ENCODE measurements around the gene SLC39A5. TPM values are rescaled to one million over a fixed set of nuclear protein-coding genes. Genes with fewer than 3 reads are reported as not detected.

Gene SLC39A5
- total and polyA plus RNA-seq, 9 donors, result 0.32 to 18.5 (median 0.53) TPM

DNA sequence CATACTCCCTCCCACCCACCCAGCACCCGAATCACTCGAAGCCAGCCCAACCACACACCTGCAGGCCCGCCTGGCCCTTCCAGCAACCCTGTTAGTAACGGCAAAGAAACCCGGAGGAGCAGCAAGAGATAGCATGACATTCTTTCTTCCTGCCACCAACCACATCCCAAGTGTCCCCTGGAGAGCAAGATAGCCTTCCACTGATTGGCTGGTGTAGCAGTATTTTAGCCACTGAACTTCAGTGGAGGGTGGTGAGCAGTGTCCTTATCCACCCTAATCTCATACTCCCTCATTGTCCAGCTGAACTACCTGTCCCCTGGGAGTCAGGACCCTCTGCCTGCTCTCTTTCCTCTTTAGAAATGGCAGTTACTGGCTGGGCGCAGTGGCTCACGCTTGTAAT, 769 bp upstream of the SLC39A5 start:
- Histone ChIP-seq H3K4me3 (ENCODE audit: low read length) (no peak overlapping the region), H3K27ac (ENCODE audit: low read length) (no peak overlapping the region), H3K27me3 (ENCODE audit: control insufficient read depth, insufficient read depth, low read length) (no peaks in the 10 kb centered on the region), H3K36me3 (ENCODE audit: control insufficient read depth, insufficient read depth, low read length) (peaks cover 6% of the 10 kb centered on the region), H3K9me3 (replicated peaks; ENCODE audit: control insufficient read depth, low read depth, low read length) (no peaks in the 10 kb centered on the region), H3K4me1 (ENCODE audit: control insufficient read depth, insufficient read depth, low read length) (peaks cover 9% of the 10 kb centered on the region)
- DNase-seq, result no peak
- WGBS (ENCODE audit: insufficient coverage), result 78% methylated on average over 7 of the region's 7 CpGs

DNA sequence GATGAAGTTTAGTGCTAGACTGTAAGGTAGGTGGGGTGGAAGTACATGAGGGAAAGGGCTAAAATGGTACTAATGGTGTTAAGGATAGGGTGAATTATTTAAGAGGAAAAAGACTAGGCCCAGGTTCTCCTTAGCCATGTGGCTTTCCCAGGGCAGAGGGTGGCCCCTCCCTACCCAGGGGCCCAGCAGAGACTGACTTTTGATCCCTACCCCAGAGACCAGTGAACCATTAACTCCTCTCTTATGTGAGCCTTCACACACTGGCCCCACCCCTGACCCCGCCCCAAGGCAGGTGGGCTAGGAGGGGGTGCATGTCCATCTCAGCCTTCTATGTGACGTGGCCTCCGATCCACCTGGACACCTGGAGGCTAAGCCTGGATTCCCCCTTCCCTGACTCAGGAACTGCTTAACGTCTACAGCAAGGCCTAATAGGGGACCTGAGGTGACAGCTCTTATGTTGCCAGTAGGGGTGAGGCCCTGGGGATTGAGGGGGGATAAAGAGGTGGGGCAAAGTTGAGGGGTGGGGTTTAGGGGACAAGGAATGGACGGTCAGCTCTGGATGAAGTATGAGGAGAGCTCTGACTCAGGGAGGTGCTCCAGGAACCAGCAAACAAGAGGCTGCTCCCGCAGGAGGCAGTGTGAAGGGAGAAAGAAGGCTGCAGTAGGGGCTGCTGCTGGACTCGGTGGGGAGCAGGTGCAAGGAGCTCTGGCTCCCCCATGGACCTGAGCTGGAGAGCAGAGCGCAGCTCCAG, 757 bp downstream of the SLC39A5 start:
- H3K4me1 ChIP-seq (ENCODE audit: control insufficient read depth, insufficient read depth, low read length), result no peaks in the 10 kb centered on the region
- peaks cover 6% of the 10 kb centered on the region for H3K36me3 ChIP-seq (ENCODE audit: control insufficient read depth, insufficient read depth, low read length)
- no peak overlapping the region for H3K27ac ChIP-seq (ENCODE audit: low read length)
- H3K27me3 ChIP-seq (ENCODE audit: control insufficient read depth, insufficient read depth, low read length), result no peaks in the 10 kb centered on the region
- no peak for DNase-seq
- no peaks in the 10 kb centered on the region for H3K9me3 ChIP-seq (replicated peaks; ENCODE audit: control insufficient read depth, low read depth, low read length)
- WGBS (ENCODE audit: insufficient coverage), result 46% methylated on average over 5 of the region's 8 CpGs
- no peak overlapping the region for H3K4me3 ChIP-seq (ENCODE audit: low read length)

DNA sequence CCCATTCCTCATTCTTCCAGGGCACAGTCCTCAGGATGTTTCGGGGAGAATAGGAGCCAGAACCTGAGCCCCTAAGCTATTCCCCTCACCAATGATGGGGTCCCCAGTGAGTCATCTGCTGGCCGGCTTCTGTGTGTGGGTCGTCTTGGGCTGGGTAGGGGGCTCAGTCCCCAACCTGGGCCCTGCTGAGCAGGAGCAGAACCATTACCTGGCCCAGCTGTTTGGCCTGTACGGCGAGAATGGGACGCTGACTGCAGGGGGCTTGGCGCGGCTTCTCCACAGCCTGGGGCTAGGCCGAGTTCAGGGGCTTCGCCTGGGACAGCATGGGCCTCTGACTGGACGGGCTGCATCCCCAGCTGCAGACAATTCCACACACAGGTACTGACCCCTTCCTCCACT, 1.3 kb downstream of the SLC39A5 start:
- H3K4me3 ChIP-seq (ENCODE audit: low read length), result no peak overlapping the region
- H3K27me3 ChIP-seq (ENCODE audit: control insufficient read depth, insufficient read depth, low read length), result no peaks in the 10 kb centered on the region
- no peaks in the 10 kb centered on the region for H3K9me3 ChIP-seq (replicated peaks; ENCODE audit: control insufficient read depth, low read depth, low read length)
- 72% methylated on average over 10 of the region's 11 CpGs for WGBS (ENCODE audit: insufficient coverage)
- H3K36me3 ChIP-seq (ENCODE audit: control insufficient read depth, insufficient read depth, low read length), result peaks cover 10% of the 10 kb centered on the region
- no peak overlapping the region for H3K27ac ChIP-seq (ENCODE audit: low read length)
- no peaks in the 10 kb centered on the region for H3K4me1 ChIP-seq (ENCODE audit: control insufficient read depth, insufficient read depth, low read length)
- no peak for DNase-seq

DNA sequence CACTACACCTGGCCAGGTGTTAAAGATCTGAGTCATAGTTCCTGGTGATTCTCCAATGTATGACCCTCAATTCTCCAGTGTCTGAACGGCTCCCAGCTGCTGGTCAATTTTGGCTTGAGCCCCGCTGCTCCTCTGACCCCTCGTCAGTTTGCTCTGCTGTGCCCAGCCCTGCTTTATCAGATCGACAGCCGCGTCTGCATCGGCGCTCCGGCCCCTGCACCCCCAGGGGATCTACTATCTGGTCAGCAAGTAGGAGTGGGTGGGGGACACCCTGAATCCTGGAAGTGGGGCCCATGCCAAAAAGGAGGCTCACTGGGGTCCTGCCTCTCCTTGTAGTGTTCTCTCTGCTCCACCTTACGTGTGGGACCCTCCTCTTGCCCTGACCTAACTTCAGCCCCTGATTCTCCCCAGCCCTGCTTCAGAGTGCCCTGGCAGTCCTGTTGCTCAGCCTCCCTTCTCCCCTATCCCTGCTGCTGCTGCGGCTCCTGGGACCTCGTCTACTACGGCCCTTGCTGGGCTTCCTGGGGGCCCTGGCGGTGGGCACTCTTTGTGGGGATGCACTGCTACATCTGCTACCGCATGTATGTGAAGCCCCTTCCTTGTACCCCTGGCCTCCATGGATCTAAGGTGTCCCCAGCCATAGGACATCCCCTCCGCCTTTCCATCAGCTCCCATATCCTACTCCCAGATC, 5.0 kb downstream of the SLC39A5 start:
- Histone ChIP-seq H3K36me3 (ENCODE audit: control insufficient read depth, insufficient read depth, low read length) (peaks cover 28% of the 10 kb centered on the region), H3K4me3 (ENCODE audit: low read length) (no peak overlapping the region), H3K9me3 (replicated peaks; ENCODE audit: control insufficient read depth, low read depth, low read length) (no peaks in the 10 kb centered on the region), H3K27ac (ENCODE audit: low read length) (no peak overlapping the region), H3K27me3 (ENCODE audit: control insufficient read depth, insufficient read depth, low read length) (no peaks in the 10 kb centered on the region), H3K4me1 (ENCODE audit: control insufficient read depth, insufficient read depth, low read length) (no peaks in the 10 kb centered on the region)
- WGBS (ENCODE audit: insufficient coverage), result 69% methylated on average over 9 of the region's 16 CpGs
- no peak for DNase-seq

DNA sequence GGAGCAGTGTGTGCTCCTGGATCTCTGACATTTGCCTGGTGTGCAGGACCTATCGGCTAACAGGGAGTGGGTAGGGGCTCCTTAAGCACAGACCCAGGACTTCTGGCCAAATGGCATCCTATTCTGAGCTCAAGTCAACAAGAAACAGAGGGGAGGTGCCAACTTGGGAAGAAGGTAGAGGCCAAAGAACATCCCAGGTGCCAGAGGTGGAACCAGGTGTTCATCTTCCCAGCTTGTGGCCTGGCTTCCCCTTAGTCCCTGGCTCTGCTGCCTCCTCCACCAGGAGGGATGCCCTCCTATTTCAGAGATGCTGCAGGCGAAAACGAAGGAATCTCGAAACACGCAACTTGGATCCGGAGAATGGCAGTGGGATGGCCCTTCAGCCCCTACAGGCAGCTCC, 6.2 kb downstream of the SLC39A5 start:
- no peak for DNase-seq
- Histone ChIP-seq H3K9me3 (replicated peaks; ENCODE audit: control insufficient read depth, low read depth, low read length) (no peaks in the 10 kb centered on the region), H3K27ac (ENCODE audit: low read length) (no peak overlapping the region), H3K4me3 (ENCODE audit: low read length) (no peak overlapping the region), H3K36me3 (ENCODE audit: control insufficient read depth, insufficient read depth, low read length) (peaks cover 40% of the 10 kb centered on the region), H3K27me3 (ENCODE audit: control insufficient read depth, insufficient read depth, low read length) (no peaks in the 10 kb centered on the region), H3K4me1 (ENCODE audit: control insufficient read depth, insufficient read depth, low read length) (no peaks in the 10 kb centered on the region)
- WGBS (ENCODE audit: insufficient coverage), result 90% methylated on average over 6 of the region's 6 CpGs

DNA sequence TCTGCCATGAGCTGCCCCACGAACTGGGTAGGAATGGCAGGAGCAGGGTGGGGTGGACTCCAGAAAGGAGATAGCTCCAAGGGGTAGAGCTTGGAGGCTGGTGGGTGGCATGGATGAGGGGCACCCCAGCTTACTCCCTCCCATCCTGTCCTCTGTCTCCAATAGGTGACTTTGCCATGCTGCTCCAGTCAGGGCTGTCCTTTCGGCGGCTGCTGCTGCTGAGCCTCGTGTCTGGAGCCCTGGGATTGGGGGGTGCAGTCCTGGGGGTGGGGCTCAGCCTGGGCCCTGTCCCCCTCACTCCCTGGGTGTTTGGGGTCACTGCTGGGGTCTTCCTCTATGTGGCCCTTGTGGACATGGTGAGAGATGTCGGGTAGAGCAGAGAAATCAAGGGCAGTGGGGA, 7.1 kb downstream of the SLC39A5 start:
- 66% methylated on average over 3 of the region's 5 CpGs for WGBS (ENCODE audit: insufficient coverage)
- Histone ChIP-seq H3K4me3 (ENCODE audit: low read length) (no peak overlapping the region), H3K9me3 (replicated peaks; ENCODE audit: control insufficient read depth, low read depth, low read length) (no peaks in the 10 kb centered on the region), H3K36me3 (ENCODE audit: control insufficient read depth, insufficient read depth, low read length) (peaks cover 49% of the 10 kb centered on the region), H3K27ac (ENCODE audit: low read length) (no peak overlapping the region), H3K4me1 (ENCODE audit: control insufficient read depth, insufficient read depth, low read length) (no peaks in the 10 kb centered on the region), H3K27me3 (ENCODE audit: control insufficient read depth, insufficient read depth, low read length) (no peaks in the 10 kb centered on the region)
- DNase-seq, result no peak

DNA sequence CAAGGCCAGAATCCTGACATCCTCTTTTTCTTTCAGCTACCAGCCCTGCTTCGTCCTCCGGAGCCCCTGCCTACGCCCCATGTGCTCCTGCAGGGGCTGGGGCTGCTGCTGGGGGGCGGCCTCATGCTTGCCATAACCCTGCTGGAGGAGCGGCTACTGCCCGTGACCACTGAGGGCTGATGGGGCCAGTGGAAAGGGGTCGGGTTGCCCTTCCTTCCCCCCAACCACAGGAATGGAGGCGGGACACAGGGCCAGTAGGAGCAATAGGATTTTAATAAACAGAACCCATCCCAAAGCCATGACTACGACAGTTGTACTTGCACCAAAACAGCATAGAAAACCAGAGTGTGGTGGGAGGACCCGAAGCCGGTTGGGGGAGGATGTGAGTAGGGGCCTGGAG, 7.7 kb downstream of the SLC39A5 start:
- Histone ChIP-seq H3K27ac (ENCODE audit: low read length) (no peak overlapping the region), H3K4me3 (ENCODE audit: low read length) (no peak overlapping the region), H3K27me3 (ENCODE audit: control insufficient read depth, insufficient read depth, low read length) (no peaks in the 10 kb centered on the region), H3K9me3 (replicated peaks; ENCODE audit: control insufficient read depth, low read depth, low read length) (no peaks in the 10 kb centered on the region), H3K36me3 (ENCODE audit: control insufficient read depth, insufficient read depth, low read length) (peaks cover 55% of the 10 kb centered on the region), H3K4me1 (ENCODE audit: control insufficient read depth, insufficient read depth, low read length) (no peaks in the 10 kb centered on the region)
- 64% methylated on average over 6 of the region's 11 CpGs for WGBS (ENCODE audit: insufficient coverage)
- DNase-seq, result no peak

DNA sequence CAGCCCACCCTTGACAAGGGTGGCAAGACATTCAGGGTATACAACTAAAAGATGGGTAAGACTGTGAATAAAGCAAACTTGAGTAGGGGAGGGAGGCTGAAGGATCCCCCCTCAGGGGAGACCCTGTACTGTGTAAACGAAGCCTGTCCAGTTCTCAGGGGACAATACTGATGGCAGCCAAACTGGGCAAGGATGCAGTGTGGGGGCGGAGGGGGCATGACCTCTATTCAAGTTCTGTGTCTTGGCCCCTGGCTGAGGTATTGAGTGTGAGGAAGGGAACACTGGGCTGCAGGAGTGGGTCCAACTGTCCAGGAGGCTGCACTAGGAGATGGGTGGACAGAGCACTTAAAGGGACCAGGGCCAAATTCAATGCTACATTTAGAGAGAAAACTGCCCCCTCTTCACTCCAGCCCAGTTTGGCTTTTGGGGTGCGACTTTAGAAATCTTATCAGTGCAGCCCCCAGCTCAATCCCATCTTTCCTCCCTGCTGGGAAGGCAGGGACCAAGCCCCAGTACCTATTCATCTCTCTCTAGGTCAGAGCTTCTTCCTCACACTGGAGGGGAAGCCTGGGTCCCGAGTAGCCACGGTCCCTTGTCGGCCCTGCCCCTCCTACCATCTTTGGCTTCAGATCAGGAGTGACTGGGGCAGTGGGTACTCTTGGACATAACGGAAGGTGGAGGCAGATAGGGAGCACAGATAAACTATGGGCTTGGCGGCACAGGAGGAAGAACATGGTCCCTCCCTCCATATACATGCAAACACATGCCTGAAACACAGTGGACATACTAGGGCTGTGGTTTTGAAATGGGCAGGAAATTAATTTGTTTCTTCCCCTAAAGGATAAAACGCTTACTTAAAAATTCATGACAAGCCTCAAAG, 11.8 kb downstream of the SLC39A5 start:
- no peaks in the 10 kb centered on the region for H3K4me1 ChIP-seq (ENCODE audit: control insufficient read depth, insufficient read depth, low read length)
- no peaks in the 10 kb centered on the region for H3K27me3 ChIP-seq (ENCODE audit: control insufficient read depth, insufficient read depth, low read length)
- H3K4me3 ChIP-seq (ENCODE audit: low read length), result no peak overlapping the region
- no peak for DNase-seq
- no peaks in the 10 kb centered on the region for H3K9me3 ChIP-seq (replicated peaks; ENCODE audit: control insufficient read depth, low read depth, low read length)
- no peak overlapping the region for H3K27ac ChIP-seq (ENCODE audit: low read length)
- H3K36me3 ChIP-seq (ENCODE audit: control insufficient read depth, insufficient read depth, low read length), result peaks cover 81% of the 10 kb centered on the region
- WGBS (ENCODE audit: insufficient coverage), result 75% methylated on average over 3 of the region's 9 CpGs

DNA sequence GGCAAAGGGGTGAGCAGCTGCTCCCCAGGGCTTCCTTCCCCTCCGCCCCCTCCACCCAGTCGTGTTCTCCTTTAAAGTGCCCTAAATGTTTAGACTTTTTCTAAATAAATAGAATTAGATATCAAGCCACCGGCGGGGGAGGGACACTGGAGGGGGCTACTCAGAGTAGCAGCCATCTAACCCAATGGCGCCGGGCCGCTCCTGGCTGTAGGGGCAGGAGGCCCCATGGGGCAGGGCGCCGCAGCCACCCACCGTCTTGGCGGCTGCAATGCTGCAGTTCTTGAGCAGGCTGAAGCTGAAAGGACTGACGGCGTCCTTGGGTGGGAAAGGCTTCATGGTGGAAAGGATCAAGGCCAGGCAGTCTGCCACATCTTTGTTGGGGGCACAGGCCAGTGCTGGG, 13.1 kb downstream of the SLC39A5 start:
- WGBS (ENCODE audit: insufficient coverage), result 85% methylated on average over 8 of the region's 13 CpGs
- Histone ChIP-seq H3K27me3 (ENCODE audit: control insufficient read depth, insufficient read depth, low read length) (no peaks in the 10 kb centered on the region), H3K4me3 (ENCODE audit: low read length) (no peak overlapping the region), H3K36me3 (ENCODE audit: control insufficient read depth, insufficient read depth, low read length) (peaks cover 86% of the 10 kb centered on the region), H3K9me3 (replicated peaks; ENCODE audit: control insufficient read depth, low read depth, low read length) (no peaks in the 10 kb centered on the region), H3K4me1 (ENCODE audit: control insufficient read depth, insufficient read depth, low read length) (no peaks in the 10 kb centered on the region), H3K27ac (ENCODE audit: low read length) (no peak overlapping the region)
- DNase-seq, result no peak

DNA sequence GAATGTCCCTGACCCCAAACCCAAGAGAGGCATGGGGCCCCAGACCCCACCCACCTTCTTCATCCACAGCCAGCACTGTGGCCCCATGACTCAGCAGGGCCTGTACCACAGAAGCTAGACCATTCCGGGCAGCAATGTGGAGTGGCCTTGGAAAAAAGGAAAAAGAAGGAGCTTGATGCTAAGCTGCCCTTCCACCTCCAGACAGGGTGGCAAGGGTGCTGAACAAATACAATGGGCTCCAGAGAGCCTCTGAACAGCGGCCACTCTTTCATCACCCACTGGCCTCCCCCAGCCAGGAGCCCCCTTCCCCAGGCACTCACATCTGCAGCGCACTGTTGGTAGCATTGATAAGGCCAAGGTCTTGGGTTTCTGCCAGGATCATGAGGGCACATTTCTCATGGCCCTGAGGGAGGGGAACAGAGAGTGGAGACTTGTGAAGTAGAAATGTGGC, 13.9 kb downstream of the SLC39A5 start:
- H3K27ac ChIP-seq (ENCODE audit: low read length), result no peak overlapping the region
- no peak for DNase-seq
- no CpG with 5 or more reads among the region's 3 CpGs for WGBS (ENCODE audit: insufficient coverage)
- no peak overlapping the region for H3K4me3 ChIP-seq (ENCODE audit: low read length)
- H3K9me3 ChIP-seq (replicated peaks; ENCODE audit: control insufficient read depth, low read depth, low read length), result no peaks in the 10 kb centered on the region
- H3K27me3 ChIP-seq (ENCODE audit: control insufficient read depth, insufficient read depth, low read length), result no peaks in the 10 kb centered on the region
- H3K36me3 ChIP-seq (ENCODE audit: control insufficient read depth, insufficient read depth, low read length), result peaks cover 92% of the 10 kb centered on the region
- H3K4me1 ChIP-seq (ENCODE audit: control insufficient read depth, insufficient read depth, low read length), result no peaks in the 10 kb centered on the region
